Peyer's patch (tissue), 4 donors: ENCODE results near the gene KRTAP1-1.

Experiments
- POLR2A ChIP-seq, 2 donors: fragments of 450-650 bp; IDR thresholded peaks; one replicate each; pipeline ENCODE4 v1.5.1; 2017; ENCODE audit warnings: antibody characterized with exemption in 2 of 2, mild to moderate bottlenecking in 2 of 2, moderate library complexity in 2 of 2
- TF ChIP-seq, protein P1 (sequence below), 6 experiments: fragments of 450-650 bp in 4 of 6; fragments of 200-600 bp in 2 of 6; sonication (generic) in 1 of 6; IDR thresholded peaks; one replicate each; pipeline ENCODE4 v1.5.1; 2017 to 2019; ENCODE audit warnings: antibody characterized with exemption in 6 of 6, mild to moderate bottlenecking in 3 of 6, moderate library complexity in 1 of 6

- TF ChIP-seq, protein P1, sequence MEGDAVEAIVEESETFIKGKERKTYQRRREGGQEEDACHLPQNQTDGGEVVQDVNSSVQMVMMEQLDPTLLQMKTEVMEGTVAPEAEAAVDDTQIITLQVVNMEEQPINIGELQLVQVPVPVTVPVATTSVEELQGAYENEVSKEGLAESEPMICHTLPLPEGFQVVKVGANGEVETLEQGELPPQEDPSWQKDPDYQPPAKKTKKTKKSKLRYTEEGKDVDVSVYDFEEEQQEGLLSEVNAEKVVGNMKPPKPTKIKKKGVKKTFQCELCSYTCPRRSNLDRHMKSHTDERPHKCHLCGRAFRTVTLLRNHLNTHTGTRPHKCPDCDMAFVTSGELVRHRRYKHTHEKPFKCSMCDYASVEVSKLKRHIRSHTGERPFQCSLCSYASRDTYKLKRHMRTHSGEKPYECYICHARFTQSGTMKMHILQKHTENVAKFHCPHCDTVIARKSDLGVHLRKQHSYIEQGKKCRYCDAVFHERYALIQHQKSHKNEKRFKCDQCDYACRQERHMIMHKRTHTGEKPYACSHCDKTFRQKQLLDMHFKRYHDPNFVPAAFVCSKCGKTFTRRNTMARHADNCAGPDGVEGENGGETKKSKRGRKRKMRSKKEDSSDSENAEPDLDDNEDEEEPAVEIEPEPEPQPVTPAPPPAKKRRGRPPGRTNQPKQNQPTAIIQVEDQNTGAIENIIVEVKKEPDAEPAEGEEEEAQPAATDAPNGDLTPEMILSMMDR (IDR thresholded peaks at IDR 0.05), result no peak
- no peak for TF ChIP-seq POLR2A (IDR thresholded peaks at IDR 0.05)
Measured at GRCh38 chr17:41063449-41063848, 22.2 kb upstream of the KRTAP1-1 start.
